ENCODE measurements around the gene TMEM213. TPM values are rescaled to one million over a fixed set of nuclear protein-coding genes. Genes with fewer than 3 reads are reported as not detected.

TMEM213 gene
- total and polyA plus RNA-seq, 2 of the 8 experiments (the other 6 are each of a cell fraction or from before 2014, with no cell fraction given), result 0.21 to 0.67 TPM

GRCh38 chr7:138781004-138781403, 16.8 kb upstream of the TMEM213 start:
- H3K9me3 ChIP-seq (ENCODE audit: insufficient read depth in 2 of 2, low read depth in 1 of 2, low read length in 1 of 2), result no peaks in the 10 kb centered on the region; a peak in 1 of 4 replicates
- TF ChIP-seq MAFK (IDR thresholded peaks at IDR 0.05; ENCODE audit: low read depth, low read length), result no peak
- no peak for TF ChIP-seq ATF2 (IDR thresholded peaks at IDR 0.05; ENCODE audit: low read length)
- TF ChIP-seq RNF2 (IDR thresholded peaks at IDR 0.05; ENCODE audit: borderline replicate concordance, low read depth, low read length, missing control alignments, poor library complexity, severe bottlenecking), result no peak
- TF ChIP-seq RAD21 (IDR thresholded peaks at IDR 0.05 in 1 of 2, conservative IDR thresholded peaks at IDR 0.05 in 1 of 2; ENCODE audit: low read depth in 2 of 2, low read length in 2 of 2), result no peak
- TF ChIP-seq MAX (IDR thresholded peaks at IDR 0.05), result no peak
- TF ChIP-seq POLR2AphosphoS5 (IDR thresholded peaks at IDR 0.05; ENCODE audit: low read depth, low read length), result no peak
- TF ChIP-seq FOSL1 (IDR thresholded peaks at IDR 0.05; ENCODE audit: insufficient read depth, low read depth, low read length), result no peak
- TF ChIP-seq CBX5 (IDR thresholded peaks at IDR 0.05; ENCODE audit: low read depth, low read length), result no peak
- no peak for TF ChIP-seq RBBP5 (IDR thresholded peaks at IDR 0.05; ENCODE audit: borderline replicate concordance, low read depth, low read length)
- TF ChIP-seq ATF3 (IDR thresholded peaks at IDR 0.05; ENCODE audit: insufficient read depth, low read depth, low read length), result no peak

More at GRCh38 chr7:138781004-138781403, 16.8 kb upstream of the TMEM213 start:
- POLR2A ChIA-PET (ENCODE audit: partially characterized antibody), result no interaction called here
- Histone ChIP-seq H2BK5ac (ENCODE audit: low read depth, low read length) (no peak overlapping the region), H3K27ac (ENCODE audit: low read depth, low read length) (no peak overlapping the region), H3K36me3 (ENCODE audit: control insufficient read depth in 2 of 4, insufficient read depth in 4 of 4, low read length in 3 of 4) (no peaks in the 10 kb centered on the region), H2BK12ac (ENCODE audit: low read depth, low read length) (no peak overlapping the region), H3K4me2 (ENCODE audit: insufficient read depth in 1 of 2, low read depth in 2 of 2, low read length in 2 of 2) (no peak overlapping the region), H3K27me3 (replicated peaks in 1 of 4; ENCODE audit: control insufficient read depth in 3 of 4, extremely low read depth in 1 of 4, insufficient read depth in 3 of 4, low read length in 3 of 4) (no peaks in the 10 kb centered on the region; a peak in 1 of 7 replicates), H2AK5ac (ENCODE audit: low read depth, low read length) (no peak overlapping the region), H4K20me1 (replicated peaks in 1 of 2; ENCODE audit: control insufficient read depth in 1 of 2, insufficient read depth in 2 of 2, low read length in 2 of 2) (no peaks in the 10 kb centered on the region), H4K5ac (ENCODE audit: insufficient read length, low read depth, low read length) (no peak overlapping the region), H3K4me1 (replicated peaks in 1 of 4; ENCODE audit: control insufficient read depth in 3 of 4, insufficient read depth in 4 of 4, low read length in 3 of 4) (peaks cover 0 to 6% (median 0%) of the 10 kb centered on the region in 4 experiments; a peak in 1 of 7 replicates), H4K8ac (ENCODE audit: extremely low read depth, insufficient read depth, low read length) (no peak overlapping the region), H3K79me1 (ENCODE audit: low read depth, low read length) (no peaks in the 10 kb centered on the region; the same call in 1 of the 2 replicates), H3K79me2 (ENCODE audit: control insufficient read depth in 1 of 2, insufficient read depth in 2 of 2, low read length in 2 of 2) (no peaks in the 10 kb centered on the region), H4K91ac (replicated peaks; ENCODE audit: insufficient read length, low read length) (no peak overlapping the region), H3K4me3 (ENCODE audit: extremely low read depth in 1 of 4, insufficient read depth in 2 of 4, low read depth in 3 of 4, low read length in 4 of 4) (no peak overlapping the region), H3K23me2 (ENCODE audit: low read depth, low read length) (no peaks in the 10 kb centered on the region), H2BK120ac (replicated peaks; ENCODE audit: low read depth, low read length) (no peak overlapping the region), H2BK15ac (ENCODE audit: low read length) (no peak overlapping the region), H3K14ac (ENCODE audit: insufficient read length) (no peak overlapping the region), H2AFZ (ENCODE audit: low read length) (no peak overlapping the region), H3K23ac (ENCODE audit: insufficient read length) (no peak overlapping the region), H3K56ac (replicated peaks; ENCODE audit: insufficient read length, low read depth, low read length) (no peak overlapping the region), H2BK20ac (ENCODE audit: low read length) (no peak overlapping the region), H3K9ac (replicated peaks in 1 of 4; ENCODE audit: extremely low read depth in 1 of 4, low read depth in 3 of 4, low read length in 3 of 4) (no peak overlapping the region), H3K18ac (ENCODE audit: extremely low read depth, low read length) (no peak overlapping the region), H3K4ac (replicated peaks; ENCODE audit: insufficient read length, low read depth, low read length) (no peak overlapping the region)
- FAIRE-seq (no peak), DNase-seq (ENCODE audit: low read depth in 1 of 2, low spot score in 2 of 2) (no peak)
- CTCF ChIA-PET (ENCODE audit: partially characterized antibody), result no interaction called here
- 89% methylated on average over 2 of the region's 2 CpGs; no CpG with 5 or more reads in 1 of the 2 experiments for WGBS, 2 experiments (ENCODE audit: extremely low coverage in 1 of 2, insufficient coverage in 1 of 2, insufficient read length in 1 of 2, insufficient replicate concordance in 2 of 2, low coverage in 1 of 2, low lambda C conversion rate in 2 of 2, missing lambda C conversion rate in 1 of 2)

Measured in H1 (cell line).